Activated T-helper 1 cell treated with anti-CD3 and anti-CD28 coated beads, Interleukin-2, amount 50 U/mL, for 16 hours (primary cell): ENCODE measurements around the gene RPLP1.

ENCODE experiments used
- DNase-seq, 2 donors: peaks; one replicate each; pipeline ENCODE4 v3.0.0-alpha.2; 2020; ENCODE audit warnings: low read depth in 1 of 2, low spot score in 1 of 2

Gene RPLP1

DNA sequence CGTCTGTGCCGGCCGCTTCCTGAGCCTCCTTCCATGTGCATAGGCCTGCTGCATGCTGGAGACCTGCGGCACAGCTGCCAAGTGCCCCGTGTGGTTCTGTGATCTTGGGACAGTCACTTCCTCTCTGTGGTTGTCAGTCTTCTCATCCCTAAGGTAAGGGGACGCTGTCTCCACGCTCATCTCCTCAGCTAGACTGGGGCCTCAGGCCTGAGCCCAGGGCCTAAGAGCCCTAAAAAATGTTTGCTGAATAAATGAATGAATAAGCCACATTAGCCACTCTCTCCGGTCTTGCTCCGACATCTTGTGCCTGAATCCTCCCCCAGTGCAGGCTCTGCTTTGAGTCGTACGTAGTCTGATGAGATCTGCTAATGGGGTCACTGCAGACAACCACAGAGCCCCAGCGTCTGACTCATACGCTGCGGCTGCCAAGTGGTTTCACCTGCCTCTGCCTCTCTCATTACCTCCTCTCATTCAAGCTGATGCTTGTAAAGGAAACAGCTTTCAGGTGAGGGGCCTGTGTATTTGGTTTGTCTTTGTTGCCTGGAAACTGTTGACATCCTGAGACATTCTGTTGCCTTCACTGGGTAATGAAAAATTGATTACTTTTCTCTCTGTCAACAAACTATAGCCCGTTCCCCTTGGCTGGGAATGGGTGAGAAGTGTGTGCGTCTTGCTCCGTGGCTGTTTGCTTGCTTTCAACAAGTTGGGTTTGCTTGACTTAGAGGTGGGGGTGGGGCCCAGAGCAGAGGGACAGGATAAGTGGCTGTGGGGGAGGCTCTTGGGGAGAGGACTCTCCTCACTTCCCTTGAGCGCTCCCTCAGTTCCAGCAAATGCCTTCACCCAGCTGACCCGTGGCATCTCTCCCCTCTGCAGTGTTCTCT, 15.9 kb downstream of the RPLP1 start:
- peak; percentile 60 to 73 for DNase-seq

- DNase-seq = no peak
These were observed 17.0 kb downstream of the RPLP1 start for GRCh38 chr15:69469467-69470201.

GRCh38 chr15:69472046-69472445, 19.4 kb downstream of the RPLP1 start:
- no peak for DNase-seq

DNA sequence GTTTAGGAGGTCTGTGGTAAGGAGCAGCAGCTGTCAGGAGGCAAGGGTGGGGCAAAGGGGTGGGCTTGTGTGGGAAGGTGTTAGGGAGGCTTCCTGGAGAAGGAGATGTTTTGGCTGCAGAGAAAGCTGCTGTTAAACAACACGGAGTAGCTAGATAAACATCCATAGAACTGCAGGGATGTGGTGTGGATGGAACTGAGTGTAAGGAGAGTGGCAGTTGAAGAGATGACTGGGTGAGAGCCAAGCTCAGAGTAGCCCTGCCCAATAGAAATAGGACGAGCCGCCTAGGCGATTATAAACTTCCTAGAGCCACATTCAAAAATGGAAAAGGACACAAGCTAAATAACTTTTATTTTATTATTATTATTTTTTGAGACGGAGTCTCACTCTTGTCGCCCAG, 19.9 kb downstream of the RPLP1 start:
- DNase-seq = no peak

- DNase-seq = no peak
These were observed 21.7 kb downstream of the RPLP1 start for GRCh38 chr15:69474291-69474690.

GRCh38 chr15:69474846-69475455, 22.3 kb downstream of the RPLP1 start:
- DNase-seq = no peak

GRCh38 chr15:69475769-69476358, 23.2 kb downstream of the RPLP1 start:
- peak; percentile 55 to 67 for DNase-seq

DNA sequence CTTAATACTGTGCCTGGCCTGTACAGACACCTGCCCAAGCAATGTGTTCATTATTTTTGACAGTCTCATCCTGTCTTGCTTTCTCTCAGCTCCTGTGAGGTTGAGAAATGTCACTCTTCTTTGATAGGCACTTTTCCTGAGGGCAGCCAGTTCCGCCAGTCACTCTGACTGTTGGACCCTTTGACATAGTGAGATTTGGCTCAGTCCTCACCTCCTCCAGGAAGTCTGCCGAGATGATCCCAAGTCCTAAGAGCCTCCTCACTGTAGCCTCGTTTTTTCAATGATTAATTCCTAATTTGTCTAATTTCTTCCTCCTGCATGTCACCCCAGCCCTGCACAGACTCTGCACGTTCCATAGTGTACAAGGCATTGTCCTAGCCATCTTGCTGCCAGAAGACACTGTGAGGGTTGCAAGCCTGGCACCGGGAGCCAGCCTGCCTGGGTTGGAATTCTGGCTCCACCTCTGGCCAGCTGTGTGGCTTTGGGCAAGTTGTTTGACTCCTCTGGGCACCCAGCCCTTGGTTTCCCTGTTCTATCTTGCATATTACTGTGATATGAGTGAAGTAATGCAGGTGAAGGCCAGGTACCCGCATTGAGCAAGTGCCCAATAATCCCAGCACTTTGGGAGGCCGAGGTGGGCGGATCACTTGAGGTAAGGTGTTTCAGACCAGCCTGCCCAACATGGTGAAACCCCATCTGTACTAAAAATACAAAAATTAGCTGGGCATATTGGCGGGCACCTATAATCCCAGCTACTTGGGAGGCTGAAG, 24.3 kb downstream of the RPLP1 start:
- no peak for DNase-seq

- peak in 1 of 2 donors; percentile 25 for DNase-seq
These were observed 25.7 kb downstream of the RPLP1 start for GRCh38 chr15:69478259-69478781.

DNA sequence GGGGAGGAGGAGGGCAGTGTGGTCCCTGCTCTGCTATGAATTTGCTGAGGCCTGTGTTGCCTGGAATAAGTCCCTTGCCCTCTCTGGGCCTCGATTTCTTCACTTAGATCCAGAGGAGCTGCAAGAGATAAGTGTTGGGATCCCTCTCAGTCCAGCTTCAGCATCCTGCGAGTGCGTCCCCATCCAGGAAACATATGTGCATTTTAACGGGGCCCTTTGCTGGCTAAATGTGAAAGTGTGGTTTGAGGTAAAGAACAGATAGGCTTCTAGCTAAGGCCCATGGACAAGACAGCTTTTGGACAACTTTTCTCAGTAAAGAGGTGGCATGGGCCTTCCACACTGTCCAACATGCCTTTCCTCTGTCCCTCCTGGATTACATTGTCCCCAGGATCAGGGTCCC, 26.5 kb downstream of the RPLP1 start:
- DNase-seq = no peak

GRCh38 chr15:69479971-69480370, 27.4 kb downstream of the RPLP1 start:
- DNase-seq = no peak

DNA sequence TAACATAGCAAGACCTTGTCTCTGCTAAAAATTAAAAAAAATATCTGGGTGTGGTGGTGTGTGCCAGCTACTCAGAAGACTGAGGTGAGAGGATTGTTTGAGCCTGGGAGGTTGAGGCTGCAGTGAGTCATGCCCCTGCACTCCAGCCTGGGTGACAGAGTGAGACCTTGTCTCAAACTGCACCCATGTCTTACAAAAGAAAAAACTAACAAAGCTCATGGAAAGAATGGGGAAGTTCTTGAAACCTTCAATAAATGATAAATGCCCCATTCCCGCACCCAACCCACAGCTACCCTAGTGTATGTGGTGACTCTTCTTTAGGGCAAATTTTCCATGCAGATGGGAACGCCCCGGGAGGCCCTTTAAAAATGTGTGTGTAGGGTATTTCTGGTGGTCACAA, 28.3 kb downstream of the RPLP1 start:
- no peak for DNase-seq

GRCh38 chr15:69482686-69483256, 30.2 kb downstream of the RPLP1 start:
- DNase-seq = no peak

GRCh38 chr15:69484837-69485236, 32.2 kb downstream of the RPLP1 start:
- DNase-seq = no peak

DNA sequence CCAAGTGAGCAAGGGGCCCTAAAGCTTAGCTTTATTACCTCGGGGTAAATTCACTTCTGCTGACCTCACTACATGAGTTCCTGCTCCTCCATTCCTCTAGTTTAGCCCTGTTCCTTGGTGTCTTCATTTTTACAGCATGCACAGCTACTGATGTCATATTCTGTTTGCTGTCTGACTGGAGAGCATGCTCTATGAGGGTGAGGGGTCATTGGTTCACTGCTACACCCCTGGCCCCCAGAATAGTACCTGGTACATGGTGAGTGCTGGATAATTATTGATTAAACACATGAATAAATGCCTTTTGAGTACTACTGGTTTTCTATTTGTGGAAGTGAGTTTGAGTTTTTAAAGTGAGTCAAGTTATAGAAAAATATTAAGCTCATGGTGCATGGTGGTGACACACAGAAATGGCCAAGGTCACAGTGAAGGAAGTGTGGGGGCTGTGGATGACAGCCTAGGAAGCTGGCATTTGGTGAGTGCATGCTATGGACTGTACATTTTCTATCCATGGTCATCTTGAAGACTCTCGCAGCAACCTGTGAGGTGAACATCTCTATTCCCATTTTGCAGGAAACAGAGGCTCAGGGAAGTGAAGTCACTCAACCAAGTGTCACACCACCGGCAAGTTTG, 34.0 kb downstream of the RPLP1 start:
- DNase-seq = no peak

- no peak for DNase-seq
These were observed 36.5 kb downstream of the RPLP1 start for GRCh38 chr15:69489073-69489571.

DNA sequence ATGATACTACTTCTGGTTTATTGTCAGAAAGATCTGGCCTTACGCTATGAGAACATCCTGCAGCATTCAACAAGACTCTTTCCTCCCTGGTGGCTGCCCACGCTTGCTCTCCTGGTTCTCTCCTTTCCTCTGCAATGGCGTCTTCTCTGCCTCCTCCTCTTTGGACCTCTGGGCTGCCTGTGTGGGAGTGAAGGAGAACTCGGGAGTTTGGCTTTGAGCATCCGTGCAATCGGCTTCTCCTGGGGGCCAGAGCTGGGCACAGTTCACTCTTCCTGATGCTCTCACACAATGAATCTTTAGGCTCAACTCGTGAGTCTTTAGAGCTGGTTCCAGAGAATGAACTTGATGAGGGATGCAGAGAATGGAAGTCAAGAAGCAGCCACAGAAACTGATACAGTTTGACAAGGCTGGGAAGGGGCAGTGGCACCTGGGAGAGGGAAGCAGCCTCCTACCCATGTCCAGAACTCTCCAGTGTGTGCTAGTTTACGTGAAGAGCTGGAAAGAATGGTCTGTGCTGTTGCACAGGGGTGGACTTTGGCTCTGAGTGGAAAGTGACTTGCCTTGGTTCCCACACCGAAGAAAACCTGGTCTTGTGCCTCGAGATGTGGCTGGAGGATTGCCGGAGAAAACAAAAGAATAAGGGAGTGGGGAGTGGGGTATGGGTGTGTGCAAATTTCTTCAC, 37.9 kb downstream of the RPLP1 start:
- DNase-seq = no peak

DNA sequence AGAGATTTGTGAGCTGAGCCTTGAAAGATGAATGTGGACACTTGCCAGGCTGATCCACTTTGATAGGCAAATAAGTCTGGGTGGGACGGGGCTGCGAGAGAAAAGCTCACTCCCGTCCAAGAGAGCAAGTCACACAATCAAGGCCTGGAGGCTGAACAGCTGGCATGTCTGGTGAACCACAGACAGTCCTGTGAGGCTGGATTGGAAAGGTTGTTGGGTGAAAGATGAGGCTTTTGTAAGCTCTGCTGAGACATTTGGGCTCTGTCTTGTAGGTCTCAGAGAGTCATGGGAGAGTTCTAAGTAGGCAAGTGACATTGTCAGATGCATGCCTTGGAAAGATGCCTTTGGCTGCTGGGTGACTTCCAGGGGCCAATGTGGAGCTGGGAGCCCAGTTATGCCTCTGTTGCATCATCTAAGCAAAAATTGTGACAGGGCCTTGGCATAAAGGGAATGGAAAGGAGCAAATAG, 38.5 kb downstream of the RPLP1 start:
- DNase-seq = no peak

DNA sequence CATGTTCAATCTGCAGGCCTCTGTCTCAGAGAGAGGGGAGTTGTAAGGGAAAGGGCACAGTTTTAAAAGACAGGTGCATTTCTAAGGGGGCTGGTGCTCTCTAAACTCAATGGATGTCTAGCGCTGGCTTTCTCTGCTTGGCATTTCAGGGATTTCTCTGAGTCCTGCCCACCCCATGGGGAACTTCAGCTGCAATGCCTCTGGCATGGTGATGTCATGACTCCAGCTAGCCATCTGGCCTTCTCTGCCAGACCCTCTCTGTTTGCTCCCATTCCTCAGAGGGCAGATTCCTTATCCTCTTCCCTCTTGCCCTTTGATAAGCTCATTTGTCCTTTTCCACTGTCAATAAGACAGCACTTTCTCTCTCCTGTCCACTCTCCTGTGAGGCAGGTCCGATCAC, 40.8 kb downstream of the RPLP1 start:
- no peak for DNase-seq
